ENCODE measurements around the gene ZNF343. TPM values are rescaled to one million over a fixed set of nuclear protein-coding genes. Genes with fewer than 3 reads are reported as not detected.

The ZNF343 gene
- total RNA-seq = 6.9 and 12.7 TPM in 2 replicates

- Histone ChIP-seq H3K79me2 (ENCODE audit: insufficient read depth, low read length) (peaks cover 24% of the 10 kb centered on the region), H4K20me1 (ENCODE audit: insufficient read depth, low read length) (peaks cover 3% of the 10 kb centered on the region), H3K9me3 (ENCODE audit: low read depth, low read length) (no peaks in the 10 kb centered on the region), H3K4me1 (ENCODE audit: insufficient read depth, low read length) (peaks cover 15% of the 10 kb centered on the region), H3K36me3 (ENCODE audit: insufficient read depth, low read length) (no peaks in the 10 kb centered on the region), H3K27ac (ENCODE audit: low read depth, low read length) (peak within 1 kb of the TSS; percentile 84), H3K4me2 (ENCODE audit: insufficient read depth, low read length) (peak within 1 kb of the TSS; percentile 83), H2AFZ (ENCODE audit: low read length) (peak within 1 kb of the TSS; percentile 94), H3K4me3 (ENCODE audit: insufficient read depth, low read length) (peak within 1 kb of the TSS; percentile 97), H3K27me3 (ENCODE audit: insufficient read depth, low read length) (no peaks in the 10 kb centered on the region)
- DNase-seq (ENCODE audit: insufficient read length, low spot score, missing footprints) = peak; percentile 92
- no peak for TF ChIP-seq CTCF (IDR thresholded peaks at IDR 0.05; ENCODE audit: extremely low read depth, low read depth, low read length)
Measured at GRCh38 chr20:2508631-2509467, at the start of gene ZNF343. Gene ZNF343, minus strand, starts transcription at chr20:2508915. Its CDS starts 15,020 bp downstream, at chr20:2493895.

- Histone ChIP-seq H4K20me1 (ENCODE audit: insufficient read depth, low read length) (no peaks in the 10 kb centered on the region), H3K4me3 (ENCODE audit: insufficient read depth, low read length) (no peak overlapping the region), H3K4me1 (ENCODE audit: insufficient read depth, low read length) (no peaks in the 10 kb centered on the region), H3K36me3 (ENCODE audit: insufficient read depth, low read length) (no peaks in the 10 kb centered on the region), H2AFZ (ENCODE audit: low read length) (no peak overlapping the region), H3K4me2 (ENCODE audit: insufficient read depth, low read length) (no peak overlapping the region), H3K9me3 (ENCODE audit: low read depth, low read length) (no peaks in the 10 kb centered on the region), H3K79me2 (ENCODE audit: insufficient read depth, low read length) (no peaks in the 10 kb centered on the region), H3K27me3 (ENCODE audit: insufficient read depth, low read length) (peaks cover 59% of the 10 kb centered on the region), H3K27ac (ENCODE audit: low read depth, low read length) (no peak overlapping the region)
- TF ChIP-seq CTCF (IDR thresholded peaks at IDR 0.05; ENCODE audit: extremely low read depth, low read depth, low read length) = no peak
- DNase-seq (ENCODE audit: insufficient read length, low spot score, missing footprints) = peak; percentile 57
Measured at GRCh38 chr20:2557873-2558580, 49.3 kb upstream of the ZNF343 start.

- Histone ChIP-seq H3K79me2 (ENCODE audit: insufficient read depth, low read length) (no peaks in the 10 kb centered on the region), H2AFZ (ENCODE audit: low read length) (no peak overlapping the region), H3K27me3 (ENCODE audit: insufficient read depth, low read length) (peaks cover 28% of the 10 kb centered on the region), H3K4me2 (ENCODE audit: insufficient read depth, low read length) (no peak overlapping the region), H4K20me1 (ENCODE audit: insufficient read depth, low read length) (no peaks in the 10 kb centered on the region), H3K4me3 (ENCODE audit: insufficient read depth, low read length) (no peak overlapping the region), H3K36me3 (ENCODE audit: insufficient read depth, low read length) (no peaks in the 10 kb centered on the region), H3K27ac (ENCODE audit: low read depth, low read length) (no peak overlapping the region), H3K4me1 (ENCODE audit: insufficient read depth, low read length) (no peaks in the 10 kb centered on the region), H3K9me3 (ENCODE audit: low read depth, low read length) (no peaks in the 10 kb centered on the region)
- TF ChIP-seq CTCF (IDR thresholded peaks at IDR 0.05; ENCODE audit: extremely low read depth, low read depth, low read length) = no peak
- DNase-seq (ENCODE audit: insufficient read length, low spot score, missing footprints) = no peak
Measured at GRCh38 chr20:2545594-2545993, 36.9 kb upstream of the ZNF343 start.

GRCh38 chr20:2544211-2544610, 35.5 kb upstream of the ZNF343 start:
- no peaks in the 10 kb centered on the region for H3K4me1 ChIP-seq (ENCODE audit: insufficient read depth, low read length)
- H3K79me2 ChIP-seq (ENCODE audit: insufficient read depth, low read length) = no peaks in the 10 kb centered on the region
- H3K4me2 ChIP-seq (ENCODE audit: insufficient read depth, low read length) = no peak overlapping the region
- no peak for TF ChIP-seq CTCF (IDR thresholded peaks at IDR 0.05; ENCODE audit: extremely low read depth, low read depth, low read length)
- no peaks in the 10 kb centered on the region for H3K36me3 ChIP-seq (ENCODE audit: insufficient read depth, low read length)
- peaks cover 30% of the 10 kb centered on the region for H3K27me3 ChIP-seq (ENCODE audit: insufficient read depth, low read length)
- no peak overlapping the region for H3K27ac ChIP-seq (ENCODE audit: low read depth, low read length)
- no peak overlapping the region for H3K4me3 ChIP-seq (ENCODE audit: insufficient read depth, low read length)
- H4K20me1 ChIP-seq (ENCODE audit: insufficient read depth, low read length) = no peaks in the 10 kb centered on the region
- H3K9me3 ChIP-seq (ENCODE audit: low read depth, low read length) = no peaks in the 10 kb centered on the region
- no peak overlapping the region for H2AFZ ChIP-seq (ENCODE audit: low read length)
- no peak for DNase-seq (ENCODE audit: insufficient read length, low spot score, missing footprints)

Data from osteoblast (primary cell).